Cortex of kidney (tissue), 1 donor: ENCODE measurements around the gene PIGL.
"Not testable (repeated sequence)": the region's sequence is repeated elsewhere in the genome, so short reads cannot be mapped to it uniquely, and the experiment has no call there.

Source experiments
- DNase-seq: peaks from one replicate; lab custom pipeline; 2025; lab: John Stamatoyannopoulos, UW

PIGL gene

DNA sequence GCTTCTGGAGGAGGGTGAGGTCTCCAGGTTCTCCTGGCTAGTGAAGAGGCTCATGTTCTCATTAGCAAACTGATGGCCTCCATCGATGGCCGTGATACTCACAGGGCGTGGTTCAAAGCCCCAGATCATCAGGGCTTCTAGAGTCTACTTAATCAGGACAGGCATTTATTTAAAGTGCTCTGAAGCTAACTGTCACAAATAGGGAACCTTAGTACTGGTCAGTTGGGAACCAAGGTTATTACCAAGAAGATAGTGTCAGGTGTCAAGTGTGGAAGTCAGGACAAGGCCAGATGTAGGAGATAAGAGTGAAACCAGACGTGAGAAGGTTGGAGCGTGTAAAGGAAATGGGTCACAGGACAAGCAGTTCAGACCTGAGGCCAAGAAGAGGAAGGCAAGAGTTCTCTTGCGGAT, 56.9 kb downstream of the PIGL start:
- DNase-seq = no peak

DNA sequence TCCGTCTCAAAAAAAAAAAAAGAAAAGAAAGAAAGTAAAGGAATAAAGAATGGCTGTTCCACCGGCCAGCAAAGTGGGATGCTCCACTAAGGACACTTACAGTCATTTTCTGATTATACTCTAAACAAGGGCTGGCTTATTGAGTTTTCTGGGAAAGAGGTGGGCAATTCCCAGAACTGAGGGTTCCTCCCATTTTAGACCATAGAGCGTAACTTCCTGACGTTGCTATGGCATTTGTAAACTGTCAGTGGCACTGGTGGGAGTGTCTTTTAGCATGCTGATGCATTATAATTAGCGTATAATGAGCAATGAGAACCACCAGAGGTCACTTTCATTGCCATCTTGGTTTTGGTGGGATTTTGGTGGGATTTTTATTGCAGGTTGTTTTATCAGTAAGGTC, 58.0 kb downstream of the PIGL start:
- DNase-seq = no peak

DNA sequence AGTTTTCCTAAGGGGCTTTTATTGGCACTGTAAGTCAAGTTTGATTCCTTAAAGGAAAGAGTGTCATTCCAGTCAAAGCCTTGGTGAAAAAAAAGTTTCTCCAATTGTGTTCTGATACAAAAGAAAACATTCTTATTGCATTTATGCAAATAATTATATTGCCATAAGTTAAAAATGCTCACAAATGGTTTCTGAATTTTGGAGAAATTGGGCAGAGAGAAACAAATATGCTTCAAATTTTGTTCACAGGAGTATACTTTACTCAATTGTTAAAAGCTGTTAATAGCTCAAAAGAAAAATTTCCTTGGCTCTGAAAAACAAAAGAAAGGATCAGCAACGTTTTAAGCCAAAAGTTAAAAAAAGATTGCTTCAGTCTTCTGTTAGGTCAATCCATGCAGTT, 60.2 kb downstream of the PIGL start:
- DNase-seq = no peak

DNA sequence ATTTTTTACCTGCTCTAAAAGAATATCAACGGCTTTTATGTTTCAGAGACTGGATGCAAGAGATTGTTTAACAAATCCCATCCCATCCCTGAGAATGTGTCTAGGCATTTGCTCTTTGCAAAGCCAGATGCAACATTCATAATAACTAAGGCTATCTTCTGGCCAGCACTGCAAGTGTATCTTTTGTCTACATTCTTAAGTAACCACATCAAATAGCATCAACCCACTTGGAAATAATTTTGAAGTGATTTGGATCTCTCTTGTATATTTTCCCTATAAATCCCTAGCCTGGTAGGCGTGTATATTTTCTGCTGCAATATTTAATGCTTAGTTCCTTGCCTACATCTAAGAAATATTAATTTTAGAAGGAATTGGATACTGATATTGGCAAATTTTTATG, 64.3 kb downstream of the PIGL start:
- no peak for DNase-seq

DNA sequence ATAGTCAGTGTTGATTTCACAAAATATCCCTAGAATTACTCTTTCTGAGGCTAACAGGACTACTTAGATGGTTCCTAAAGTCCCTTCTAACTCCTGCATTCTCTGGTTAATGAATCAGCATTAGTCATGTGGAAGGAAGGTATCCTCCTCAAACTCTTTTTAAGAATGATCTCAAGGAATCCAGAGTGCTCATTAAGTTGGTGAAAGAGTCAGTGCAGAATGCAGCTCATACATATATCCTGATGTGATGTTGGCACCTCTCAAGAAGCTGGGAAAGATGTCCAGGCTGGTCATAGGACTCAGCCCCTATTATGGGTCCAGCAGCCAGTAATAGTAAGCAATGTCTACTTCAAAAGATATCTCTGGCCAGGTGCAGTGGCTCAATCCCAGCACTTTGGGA, 65.5 kb downstream of the PIGL start:
- no peak for DNase-seq

DNA sequence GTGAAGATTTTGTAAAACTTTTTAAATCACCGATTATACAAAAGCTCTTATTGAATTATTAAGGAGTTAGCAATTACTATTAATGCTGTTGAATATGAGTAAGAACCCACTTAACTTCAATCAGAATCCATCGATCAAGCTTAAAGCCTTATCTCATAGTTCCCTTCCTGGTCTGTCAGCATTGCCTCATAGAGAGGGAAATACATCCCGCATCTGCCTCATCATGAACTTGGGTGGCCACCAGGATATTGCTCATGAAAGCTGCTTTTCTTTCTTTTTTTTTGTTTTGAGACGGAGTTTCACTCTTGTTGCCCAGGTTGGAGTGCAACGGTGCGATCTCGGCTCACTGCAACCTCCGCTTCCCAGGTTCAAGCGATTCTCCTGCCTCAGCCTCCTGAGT, 66.7 kb downstream of the PIGL start:
- no peak for DNase-seq

DNA sequence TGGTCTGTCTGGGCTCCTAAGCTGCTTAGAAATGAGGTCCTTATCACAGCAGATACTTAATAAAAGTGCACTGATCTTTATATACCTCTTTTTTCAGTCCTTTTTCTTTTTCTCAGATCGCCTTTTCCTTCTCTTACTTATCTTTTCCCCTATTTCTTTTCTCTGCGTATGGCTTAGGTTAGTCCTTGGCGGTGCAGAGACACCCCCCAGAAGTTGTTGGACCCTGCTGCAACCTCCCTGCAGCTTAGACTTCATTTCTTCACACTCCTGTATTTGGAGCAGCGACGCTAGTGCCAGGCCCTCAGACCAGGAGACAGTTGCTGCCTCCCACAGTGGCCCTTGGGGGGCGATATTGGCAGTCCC, 68.6 kb downstream of the PIGL start:
- no peak for DNase-seq

DNA sequence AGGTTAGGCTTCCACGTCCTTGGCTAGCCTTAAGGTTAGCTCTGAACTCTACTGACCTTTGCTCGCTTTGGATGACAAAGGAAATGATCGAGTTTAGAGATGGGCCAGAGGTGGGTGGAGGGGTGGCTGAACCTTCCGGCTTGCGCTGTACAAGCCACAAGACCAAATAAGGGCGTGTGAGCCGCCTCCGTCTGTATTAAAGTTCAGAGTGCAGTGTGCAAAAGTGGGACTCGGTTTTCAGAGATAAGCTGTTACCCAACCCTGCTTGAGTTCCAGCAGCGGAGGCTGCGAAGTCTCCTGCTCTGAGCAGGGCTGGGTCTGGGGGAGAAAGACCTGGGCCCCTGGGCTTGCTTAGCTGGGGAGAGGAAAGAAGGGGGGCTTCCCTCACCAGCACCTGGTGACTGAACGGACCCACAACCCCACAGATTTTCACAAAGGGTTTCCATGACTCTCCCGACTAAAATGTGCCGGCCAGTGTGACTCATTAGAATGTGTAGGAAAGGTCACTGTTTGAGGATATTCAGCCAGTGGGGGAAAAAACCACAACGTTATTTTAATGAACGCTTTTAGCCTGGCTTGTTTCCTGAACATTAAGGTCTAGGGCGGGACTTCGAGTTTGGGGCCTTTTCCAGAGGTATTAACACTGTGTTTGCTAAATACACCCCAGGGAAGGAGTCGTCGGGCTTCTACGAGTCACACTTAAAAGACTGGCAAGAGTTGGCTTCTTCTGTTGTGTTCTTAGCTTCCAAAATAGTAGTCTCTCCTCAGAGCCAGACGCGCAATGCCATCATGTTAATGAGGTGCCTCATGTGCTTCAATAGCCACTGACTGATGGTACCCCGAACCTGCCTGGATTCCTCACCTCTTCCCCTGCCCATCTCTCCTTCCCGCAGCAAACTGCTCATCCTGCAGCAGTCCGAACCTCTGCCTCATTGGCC, 69.3 kb downstream of the PIGL start:
- no peak for DNase-seq

DNA sequence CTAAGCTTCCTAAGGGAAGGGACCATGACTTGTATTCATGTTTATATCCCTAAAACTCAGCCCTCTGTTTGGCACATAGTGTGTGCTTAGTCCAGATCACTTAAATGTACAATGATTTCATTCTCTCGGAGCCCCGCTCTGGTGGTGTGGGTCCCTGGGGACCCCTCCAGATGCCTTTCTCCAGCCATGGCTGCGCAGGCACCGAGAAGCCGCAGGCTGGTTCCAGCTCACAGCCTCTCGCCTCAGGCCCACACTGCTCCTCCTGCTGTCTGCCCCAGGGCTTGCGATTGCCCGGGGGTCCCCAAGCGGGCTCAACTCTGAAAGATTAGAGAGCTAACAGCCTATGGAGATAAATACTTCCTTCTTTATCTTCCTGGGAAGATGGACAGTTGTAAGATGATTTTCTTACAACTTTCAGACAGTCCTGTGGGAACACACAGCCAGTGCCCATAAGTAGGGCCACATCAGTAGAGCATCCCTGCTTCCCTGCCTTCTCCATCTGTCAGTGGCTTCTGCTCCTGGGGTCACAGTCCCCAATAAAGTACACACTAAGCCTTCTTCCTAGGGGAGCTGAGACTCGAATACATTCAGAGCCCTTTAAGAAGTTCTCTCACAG, 70.0 kb downstream of the PIGL start:
- no peak for DNase-seq

DNA sequence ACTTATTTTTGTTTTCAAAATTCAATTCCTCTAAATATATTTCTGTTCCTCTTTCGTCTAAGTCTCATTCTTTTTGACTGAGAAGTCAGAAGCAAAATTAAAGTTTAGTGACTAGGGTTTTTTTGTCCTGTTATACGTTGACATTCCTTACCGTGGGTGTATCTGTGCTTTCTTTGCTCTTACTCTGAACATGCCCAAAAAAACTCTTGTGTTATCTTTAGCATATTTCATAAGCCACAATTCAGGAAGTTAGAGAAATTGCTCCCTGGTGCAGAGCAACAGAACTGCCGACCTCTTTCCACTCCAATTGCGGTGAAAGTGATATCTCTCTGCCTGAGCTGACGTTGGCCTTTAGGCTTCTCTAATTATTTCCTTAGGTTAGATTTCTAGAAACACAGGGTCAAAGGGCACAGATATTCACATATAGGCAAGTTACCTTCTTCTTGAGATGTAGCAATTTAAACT, 70.6 kb downstream of the PIGL start:
- DNase-seq = no peak

DNA sequence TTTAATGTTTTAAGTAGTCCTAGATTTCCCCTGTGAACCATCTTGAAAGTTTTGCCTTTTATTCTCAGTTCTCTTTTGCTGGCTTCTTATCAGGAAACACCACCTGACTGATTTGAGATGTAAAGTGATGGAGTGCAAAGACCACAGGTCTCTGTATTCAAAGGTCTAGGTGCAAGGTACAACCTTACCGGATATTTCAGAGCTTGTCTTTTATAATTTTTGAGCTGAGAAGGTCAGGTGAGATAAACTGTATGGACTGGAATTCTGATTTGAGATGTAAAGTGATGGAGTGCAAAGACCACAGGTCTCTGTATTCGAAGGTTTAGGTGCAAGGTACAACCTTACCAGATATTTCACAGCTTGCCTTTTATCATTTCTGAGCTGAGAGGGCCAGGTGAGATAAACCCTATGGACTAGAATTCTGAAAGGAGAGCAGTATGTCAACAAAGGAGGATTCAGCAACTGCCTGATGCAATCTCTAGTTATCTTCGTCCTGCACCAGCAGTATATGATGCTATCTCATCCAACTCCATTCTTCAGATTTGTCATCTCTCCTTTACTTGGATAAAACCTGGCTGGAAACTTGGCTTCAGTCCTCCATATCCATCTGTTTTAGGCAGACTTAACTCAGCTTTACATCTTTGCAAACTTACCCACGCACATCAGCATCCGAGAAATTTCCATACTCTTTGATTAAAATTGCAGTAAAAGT, 72.0 kb downstream of the PIGL start:
- no peak for DNase-seq

DNA sequence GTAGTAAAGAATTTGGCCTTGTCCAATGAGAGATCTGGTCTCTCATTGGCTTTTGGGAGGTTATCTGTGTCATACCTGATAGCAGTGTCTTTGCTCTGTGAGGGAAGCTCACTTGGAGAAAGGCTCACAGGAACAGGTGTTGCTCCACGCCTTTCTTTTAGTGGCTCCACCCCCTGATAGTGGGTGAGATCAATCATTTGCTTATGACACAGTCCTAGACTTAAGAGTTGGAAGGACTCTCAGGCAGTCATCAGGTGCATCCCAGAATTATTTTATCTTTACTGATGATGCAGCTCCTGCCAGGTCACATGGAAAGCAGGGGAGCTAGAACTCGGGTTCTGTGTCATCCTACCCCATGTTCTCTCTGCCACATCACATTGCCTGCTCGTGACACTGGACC, 76.9 kb downstream of the PIGL start:
- no peak for DNase-seq

DNA sequence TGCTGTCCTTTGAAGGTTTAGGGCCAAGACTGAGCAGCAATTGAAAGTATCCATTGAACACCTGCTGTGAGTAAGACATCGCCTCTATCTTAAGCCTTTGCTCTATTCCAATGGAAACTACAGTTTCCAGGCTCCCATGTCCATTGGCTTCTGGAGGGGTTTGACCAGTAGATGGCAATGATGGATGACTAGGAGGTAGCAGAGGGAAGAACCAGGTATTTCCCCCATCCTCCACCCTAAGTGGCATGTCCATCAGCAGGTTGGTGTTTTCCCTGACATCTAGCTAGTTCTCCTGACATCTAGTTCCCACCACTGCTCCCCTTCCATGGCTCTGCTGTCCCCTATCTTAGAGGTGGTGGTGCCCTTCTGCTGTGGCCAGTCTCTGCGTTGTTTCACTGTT, 77.5 kb downstream of the PIGL start:
- DNase-seq = no peak

DNA sequence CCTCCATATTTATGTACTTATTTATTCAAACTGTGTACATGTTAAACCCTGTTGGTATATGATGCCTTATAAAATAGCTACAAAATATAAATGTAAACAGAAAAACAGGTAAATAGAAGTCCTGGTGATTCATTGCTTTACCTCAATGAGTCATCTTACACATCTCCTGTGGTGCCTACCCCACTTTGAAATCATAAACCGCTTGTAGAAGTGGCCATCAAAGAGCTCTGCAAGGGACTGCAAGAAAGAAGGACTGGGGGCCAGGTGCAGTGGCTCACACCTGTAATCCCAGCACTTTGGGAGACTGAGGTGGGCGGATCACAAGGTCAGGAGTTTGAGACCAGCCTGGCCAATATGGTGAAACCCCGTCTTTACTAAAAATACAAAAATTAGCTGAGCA, 79.1 kb downstream of the PIGL start:
- DNase-seq = not testable (repeated sequence)

DNA sequence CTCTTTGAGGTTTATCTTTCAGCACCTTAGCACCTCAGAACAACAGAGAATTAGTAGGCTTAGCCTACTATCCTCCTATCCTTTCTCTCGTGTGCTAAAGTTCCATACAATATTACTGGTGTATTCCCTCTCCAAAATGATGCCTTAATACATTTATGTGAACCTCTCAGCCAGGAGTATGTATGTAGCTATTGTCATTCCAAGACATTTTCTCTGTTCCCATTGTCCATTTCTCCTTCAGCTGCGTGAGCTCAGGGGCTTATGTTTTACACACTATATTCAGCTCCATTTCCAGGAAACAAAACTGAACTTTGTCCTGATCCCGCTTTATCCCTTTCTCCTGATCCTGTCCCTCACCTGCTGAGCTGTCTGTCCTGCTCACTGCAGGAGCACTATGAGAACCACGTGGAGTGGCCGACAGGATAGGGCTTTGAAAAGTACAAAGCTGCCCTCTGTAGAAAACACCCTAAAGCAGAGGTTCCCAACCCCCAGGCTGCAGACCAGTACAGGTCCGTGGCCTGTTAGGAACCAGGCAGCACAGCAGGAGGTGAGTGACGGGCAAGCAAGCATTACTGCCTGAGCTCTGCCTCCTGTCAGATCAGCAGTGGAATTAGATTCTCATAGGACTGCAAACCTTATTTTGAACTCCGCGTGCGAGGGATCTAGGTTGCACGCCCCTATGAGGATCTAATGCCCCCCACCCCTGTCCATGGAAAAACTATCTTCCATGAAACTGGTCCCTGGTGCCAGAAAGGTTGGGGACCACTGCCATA, 80.5 kb downstream of the PIGL start:
- no peak for DNase-seq

DNA sequence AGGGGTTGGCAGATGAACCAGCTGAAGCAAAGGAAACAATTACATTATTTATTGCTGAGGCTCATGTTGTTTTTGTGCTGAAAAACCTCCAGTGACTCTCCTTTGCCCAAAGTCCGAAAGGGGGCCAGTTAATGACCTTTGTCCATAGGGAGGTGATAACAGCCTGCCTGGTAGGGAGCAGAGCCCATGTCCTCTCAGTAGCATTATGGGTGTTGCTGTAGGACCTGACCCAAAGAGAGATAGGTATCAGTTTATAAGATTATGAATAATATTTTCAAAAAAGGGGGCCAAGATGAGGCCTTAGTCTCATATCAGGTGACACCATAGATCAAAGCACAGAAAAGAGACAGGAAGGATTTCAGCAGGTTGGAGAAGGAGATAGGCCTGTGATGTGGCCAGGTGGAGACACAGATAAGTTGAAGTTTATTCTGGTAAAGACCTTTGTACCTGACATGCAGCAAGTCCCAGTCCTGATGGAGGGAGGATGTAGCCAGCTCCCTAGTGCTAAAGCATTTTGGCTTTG, 81.2 kb downstream of the PIGL start:
- DNase-seq = no peak

DNA sequence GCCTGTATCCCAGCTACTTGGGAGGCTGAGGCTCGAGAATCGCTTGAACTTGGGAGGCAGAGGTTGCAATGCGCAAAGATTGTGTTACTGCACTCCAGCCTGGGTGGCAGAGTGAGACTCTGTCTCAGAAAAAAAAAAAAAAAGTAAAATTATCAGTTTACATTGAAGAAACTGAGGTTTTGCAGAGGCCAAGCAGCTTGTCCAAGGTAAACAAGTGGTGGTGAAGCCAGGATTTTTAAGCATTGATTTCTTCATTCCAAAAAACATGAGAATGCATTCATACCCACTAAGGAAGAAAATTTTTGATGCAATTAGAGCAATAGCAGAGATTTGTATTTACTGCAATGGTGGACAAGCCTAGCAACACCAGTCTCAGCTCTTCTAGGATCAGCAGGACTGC, 83.5 kb downstream of the PIGL start:
- no peak for DNase-seq

DNA sequence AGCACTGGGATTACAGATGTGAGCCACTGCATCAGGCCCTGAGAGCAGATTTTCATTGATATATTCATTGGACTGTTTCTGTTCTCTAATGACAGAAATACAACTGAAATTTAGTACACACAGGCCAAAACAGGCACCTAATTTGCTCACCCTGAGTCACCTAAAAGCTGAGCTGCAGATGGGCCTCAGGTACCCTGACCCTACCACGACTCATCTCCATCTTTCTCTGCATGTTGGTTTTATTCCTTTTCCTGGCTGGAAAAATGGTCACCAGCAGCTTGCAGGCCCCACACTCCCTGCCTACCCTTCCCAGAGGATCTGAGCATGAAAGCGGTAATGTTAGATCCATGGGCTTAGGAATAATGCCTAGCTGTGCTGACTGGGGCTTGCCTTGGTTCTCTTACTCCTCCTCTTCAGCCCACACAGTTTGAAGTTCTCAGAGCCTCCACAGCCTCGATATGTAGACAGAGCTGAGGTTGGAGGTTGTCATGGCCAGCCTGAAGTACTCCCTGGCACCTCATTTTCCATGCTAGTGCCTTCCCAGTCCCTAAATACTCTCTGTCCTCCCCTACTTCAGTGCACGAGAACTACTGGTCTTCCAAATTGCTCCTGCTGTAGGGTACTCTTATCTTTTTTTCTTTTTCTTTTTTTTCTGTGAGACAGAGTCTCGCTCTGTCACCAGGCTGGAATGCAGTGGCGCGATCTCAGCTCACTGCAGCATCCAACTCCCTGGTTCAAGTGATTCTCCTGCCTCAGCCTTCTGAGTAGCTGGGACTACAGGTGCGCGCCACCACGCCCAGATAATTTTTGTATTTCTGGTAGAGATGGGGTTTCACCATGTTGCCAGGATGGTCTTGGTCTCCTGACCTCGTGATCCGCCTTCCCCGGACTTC, 85.2 kb downstream of the PIGL start:
- DNase-seq = no peak

DNA sequence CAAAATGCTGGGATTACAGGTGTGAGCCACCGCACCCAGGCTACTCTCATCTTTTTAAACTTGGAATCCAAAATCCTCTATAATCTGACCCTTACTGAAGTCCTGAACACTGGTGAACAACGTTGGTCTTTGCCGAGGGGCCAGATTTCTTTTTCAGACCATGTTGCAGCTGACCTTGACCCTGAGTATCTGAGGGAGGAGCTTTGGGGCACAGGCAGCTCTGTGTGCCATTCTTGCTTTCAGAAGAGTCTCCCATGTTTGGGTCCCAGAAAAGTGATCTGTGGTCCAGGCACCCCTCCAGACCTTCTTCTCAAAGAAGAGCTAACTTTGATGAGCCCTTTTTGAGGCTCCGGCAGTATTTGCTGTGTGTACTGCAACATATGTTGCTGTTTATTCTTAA, 85.8 kb downstream of the PIGL start:
- no peak for DNase-seq

DNA sequence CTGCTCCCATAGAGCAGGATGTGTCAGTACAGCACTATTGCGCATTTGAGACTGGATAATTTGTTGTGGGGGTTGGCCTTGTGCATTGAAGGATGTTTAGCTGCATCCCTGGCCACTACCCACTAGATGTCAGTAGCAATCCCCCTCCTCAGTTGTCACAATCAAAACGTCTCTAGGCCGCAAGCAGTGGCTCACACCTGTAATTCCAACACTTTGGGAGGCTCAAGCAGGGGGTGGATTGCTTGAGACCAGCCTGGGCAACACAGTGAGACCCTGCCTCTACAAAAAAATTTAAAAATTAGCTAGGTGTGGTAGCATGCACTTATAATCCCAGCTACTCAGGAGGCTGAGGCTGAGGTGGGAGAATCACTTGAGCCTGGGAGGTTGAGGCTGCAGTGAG, 87.8 kb downstream of the PIGL start:
- no peak for DNase-seq

DNA sequence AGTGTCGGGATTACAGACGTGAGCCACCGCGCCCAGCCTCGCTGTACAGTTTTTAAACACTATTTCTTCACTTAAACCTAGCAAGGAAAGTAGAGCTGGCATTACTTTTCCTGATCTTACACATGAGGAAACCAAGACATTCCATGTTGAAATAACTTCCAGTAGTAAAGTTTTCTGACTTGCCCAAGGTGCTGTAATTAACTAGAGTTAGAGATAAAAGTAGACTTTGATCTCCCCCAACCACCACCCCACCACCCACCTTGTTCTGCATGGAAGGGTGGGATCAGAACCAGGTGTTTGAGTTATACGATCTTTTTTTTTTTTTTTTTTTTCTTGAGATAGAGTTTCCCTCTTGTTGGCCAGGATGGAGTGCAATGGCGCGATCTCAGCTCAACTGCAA, 89.2 kb downstream of the PIGL start:
- no peak for DNase-seq
